ENCODE measurements around the gene KAT14. TPM values are rescaled to one million over a fixed set of nuclear protein-coding genes. Genes with fewer than 3 reads are reported as not detected.
"Not testable (repeated sequence)": the region's sequence is repeated elsewhere in the genome, so short reads cannot be mapped to it uniquely, and the experiment has no call there.

KAT14 gene
- total and polyA plus RNA-seq, 7 donors, result 7.6 to 21.7 (median 12.6) TPM

DNA sequence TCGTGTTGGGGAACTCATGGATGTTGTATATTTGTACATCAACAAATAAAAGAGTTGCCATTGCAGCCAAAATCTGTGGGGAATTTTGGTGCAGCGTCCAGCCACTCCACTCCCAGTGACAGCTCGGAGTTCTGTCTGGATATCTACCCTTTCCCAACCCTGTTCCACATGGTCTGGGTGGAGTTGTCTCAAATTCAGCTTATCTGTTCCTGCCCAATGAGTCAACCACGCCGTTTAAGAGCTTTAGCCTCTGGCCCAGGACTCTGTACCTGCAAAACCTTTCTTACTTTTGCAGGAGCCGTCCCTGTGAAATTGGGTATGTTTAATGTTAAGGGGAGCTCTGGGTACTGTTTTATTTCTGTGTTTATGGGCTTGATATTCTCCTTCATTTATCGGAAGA lies 46.0 kb upstream of the KAT14 start:
- intact Hi-C loops (cut with DNase I), result no loop called here
- no peaks in the 10 kb centered on the region for H3K9me3 ChIP-seq
- H3K27me3 ChIP-seq, result no peaks in the 10 kb centered on the region
- DNase-seq, result no peak
- TF ChIP-seq EP300 (IDR thresholded peaks at IDR 0.05), result no peak
- no peak for TF ChIP-seq POLR2AphosphoS5 (IDR thresholded peaks at IDR 0.05)
- TF ChIP-seq POLR2A (IDR thresholded peaks at IDR 0.05), result no peak
- TF ChIP-seq, protein P1, sequence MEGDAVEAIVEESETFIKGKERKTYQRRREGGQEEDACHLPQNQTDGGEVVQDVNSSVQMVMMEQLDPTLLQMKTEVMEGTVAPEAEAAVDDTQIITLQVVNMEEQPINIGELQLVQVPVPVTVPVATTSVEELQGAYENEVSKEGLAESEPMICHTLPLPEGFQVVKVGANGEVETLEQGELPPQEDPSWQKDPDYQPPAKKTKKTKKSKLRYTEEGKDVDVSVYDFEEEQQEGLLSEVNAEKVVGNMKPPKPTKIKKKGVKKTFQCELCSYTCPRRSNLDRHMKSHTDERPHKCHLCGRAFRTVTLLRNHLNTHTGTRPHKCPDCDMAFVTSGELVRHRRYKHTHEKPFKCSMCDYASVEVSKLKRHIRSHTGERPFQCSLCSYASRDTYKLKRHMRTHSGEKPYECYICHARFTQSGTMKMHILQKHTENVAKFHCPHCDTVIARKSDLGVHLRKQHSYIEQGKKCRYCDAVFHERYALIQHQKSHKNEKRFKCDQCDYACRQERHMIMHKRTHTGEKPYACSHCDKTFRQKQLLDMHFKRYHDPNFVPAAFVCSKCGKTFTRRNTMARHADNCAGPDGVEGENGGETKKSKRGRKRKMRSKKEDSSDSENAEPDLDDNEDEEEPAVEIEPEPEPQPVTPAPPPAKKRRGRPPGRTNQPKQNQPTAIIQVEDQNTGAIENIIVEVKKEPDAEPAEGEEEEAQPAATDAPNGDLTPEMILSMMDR (IDR thresholded peaks at IDR 0.05), result no peak
- H3K4me1 ChIP-seq, result no peaks in the 10 kb centered on the region
- H3K4me3 ChIP-seq, result no peak overlapping the region
- H3K36me3 ChIP-seq, result no peaks in the 10 kb centered on the region
- 34 to 72% methylated on average over 7 of the region's 7 CpGs for WGBS, 2 donors
- H3K27ac ChIP-seq, result no peak overlapping the region

DNA sequence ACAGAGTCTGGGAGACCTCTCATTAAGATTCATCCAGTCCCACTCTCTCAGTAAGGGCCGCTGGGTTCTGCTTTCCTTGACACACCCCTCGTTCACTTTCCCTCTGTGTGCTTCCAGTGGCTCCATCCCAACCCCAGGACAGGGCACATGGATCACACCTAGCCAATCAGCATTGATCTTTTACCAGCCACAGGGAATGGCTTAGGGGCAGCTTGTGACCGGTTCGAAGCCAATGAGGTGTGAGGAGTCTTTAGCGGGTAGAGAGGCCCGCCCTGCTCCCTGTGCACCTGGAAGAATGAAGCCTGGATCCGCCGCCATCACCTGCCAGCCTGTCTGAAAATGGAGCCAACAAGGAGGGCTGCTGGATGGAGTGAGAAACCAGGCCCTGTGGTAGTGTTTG lies 44.8 kb upstream of the KAT14 start:
- Histone ChIP-seq H3K4me1 (no peaks in the 10 kb centered on the region), H3K27me3 (no peaks in the 10 kb centered on the region), H3K9me3 (no peaks in the 10 kb centered on the region), H3K36me3 (no peaks in the 10 kb centered on the region), H3K4me3 (no peak overlapping the region), H3K27ac (no peak overlapping the region)
- intact Hi-C loops (cut with DNase I), result no loop called here
- 81 to 92% methylated on average over 8 of the region's 8 CpGs for WGBS, 2 donors
- TF ChIP-seq, protein P1 (IDR thresholded peaks at IDR 0.05), result no peak
- no peak for TF ChIP-seq EP300 (IDR thresholded peaks at IDR 0.05)
- TF ChIP-seq POLR2AphosphoS5 (IDR thresholded peaks at IDR 0.05), result no peak
- TF ChIP-seq POLR2A (IDR thresholded peaks at IDR 0.05), result no peak
- no peak for DNase-seq

DNA sequence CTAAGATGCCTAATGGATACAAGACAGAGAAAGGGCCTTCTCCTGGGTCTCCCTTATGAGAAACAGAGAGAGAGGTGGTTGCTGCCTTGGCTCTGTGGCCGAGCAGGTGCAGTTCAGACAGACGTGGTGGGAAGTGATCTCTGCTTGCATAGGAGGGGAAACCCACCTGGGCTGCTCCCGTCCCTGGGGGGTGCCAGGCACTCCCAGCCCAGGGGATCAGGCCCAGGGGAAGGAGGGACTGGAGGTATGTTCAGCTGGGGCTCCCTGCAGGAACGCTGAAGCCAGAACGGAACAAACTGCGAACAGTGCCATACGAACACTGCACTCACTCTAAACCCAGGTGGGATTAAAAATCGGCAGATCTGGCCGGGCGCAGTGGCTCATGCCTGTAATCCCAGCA lies 44.3 kb upstream of the KAT14 start:
- Histone ChIP-seq H3K36me3 (no peaks in the 10 kb centered on the region), H3K4me3 (no peak overlapping the region), H3K4me1 (no peaks in the 10 kb centered on the region), H3K9me3 (no peaks in the 10 kb centered on the region), H3K27me3 (no peaks in the 10 kb centered on the region), H3K27ac (no peak overlapping the region)
- 79 to 87% methylated on average over 10 of the region's 10 CpGs for WGBS, 2 donors
- no peak for TF ChIP-seq POLR2A (IDR thresholded peaks at IDR 0.05)
- no peak for TF ChIP-seq EP300 (IDR thresholded peaks at IDR 0.05)
- no peak for TF ChIP-seq POLR2AphosphoS5 (IDR thresholded peaks at IDR 0.05)
- TF ChIP-seq, protein P1 (IDR thresholded peaks at IDR 0.05), result no peak
- no peak for DNase-seq
- intact Hi-C loops (cut with DNase I), result no loop called here

DNA sequence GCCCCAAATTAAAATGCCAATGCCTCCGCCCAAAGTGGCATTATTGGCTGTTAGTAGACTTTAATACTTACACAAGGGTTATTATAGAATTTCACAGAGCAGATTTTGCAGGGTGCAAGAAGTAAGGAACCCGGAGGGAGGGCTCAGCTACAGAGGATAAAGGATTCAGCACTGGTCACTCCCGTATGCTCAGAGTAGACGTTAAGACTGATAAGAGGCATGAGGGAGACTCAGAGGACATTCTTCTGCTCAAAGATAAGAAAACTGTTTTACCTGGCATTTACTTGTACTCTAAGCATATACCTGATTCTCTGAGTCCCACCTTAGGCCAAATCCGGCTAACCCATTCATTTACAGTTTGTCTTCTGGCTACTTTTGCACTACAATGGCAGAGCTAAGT lies 43.5 kb upstream of the KAT14 start:
- H3K36me3 ChIP-seq, result no peaks in the 10 kb centered on the region
- 35 to 60% methylated on average over 5 of the region's 5 CpGs for WGBS, 2 donors
- intact Hi-C loops (cut with DNase I), result no loop called here
- no peaks in the 10 kb centered on the region for H3K9me3 ChIP-seq
- TF ChIP-seq POLR2AphosphoS5 (IDR thresholded peaks at IDR 0.05) (no peak), POLR2A (IDR thresholded peaks at IDR 0.05) (no peak), EP300 (IDR thresholded peaks at IDR 0.05) (no peak)
- TF ChIP-seq, protein P1 (IDR thresholded peaks at IDR 0.05), result no peak
- no peaks in the 10 kb centered on the region for H3K27me3 ChIP-seq
- H3K4me3 ChIP-seq, result no peak overlapping the region
- no peak overlapping the region for H3K27ac ChIP-seq
- no peak for DNase-seq
- H3K4me1 ChIP-seq, result no peaks in the 10 kb centered on the region

DNA sequence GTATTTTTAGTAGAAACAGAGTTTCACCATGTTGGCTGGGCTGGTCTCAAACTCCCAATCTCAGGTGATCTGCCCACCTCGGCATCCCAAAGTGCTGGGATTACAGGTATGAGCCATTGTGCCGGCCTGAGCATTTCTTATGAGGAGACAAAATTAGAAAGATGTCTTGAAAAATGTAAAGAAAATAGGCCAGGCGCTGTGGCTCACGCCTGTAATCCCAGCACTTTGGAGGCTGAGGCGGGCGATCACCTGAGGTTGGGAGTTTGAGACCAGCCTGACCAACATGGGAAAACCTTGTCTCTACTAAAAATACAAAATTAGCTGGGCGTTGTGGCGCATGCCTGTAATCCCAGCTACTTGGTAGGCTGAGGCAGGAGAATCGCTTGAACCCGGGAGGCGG lies 37.1 kb upstream of the KAT14 start:
- H3K9me3 ChIP-seq; DNase-seq; intact Hi-C loops (cut with DNase I); H3K36me3 ChIP-seq; H3K27me3 ChIP-seq; H3K4me1 ChIP-seq; H3K27ac ChIP-seq; H3K4me3 ChIP-seq: not testable (repeated sequence)
- WGBS, 2 donors, result 96 to 98% methylated on average over 11 of the region's 11 CpGs

Data from sigmoid colon (tissue), 7 donors.